ENCODE results near the gene DNASE1L2. TPM values are rescaled to one million over a fixed set of nuclear protein-coding genes. Genes with fewer than 3 reads are reported as not detected.

Gene DNASE1L2
- total RNA-seq, 1 experiment from 2014 or later = 1.9 TPM

DNA sequence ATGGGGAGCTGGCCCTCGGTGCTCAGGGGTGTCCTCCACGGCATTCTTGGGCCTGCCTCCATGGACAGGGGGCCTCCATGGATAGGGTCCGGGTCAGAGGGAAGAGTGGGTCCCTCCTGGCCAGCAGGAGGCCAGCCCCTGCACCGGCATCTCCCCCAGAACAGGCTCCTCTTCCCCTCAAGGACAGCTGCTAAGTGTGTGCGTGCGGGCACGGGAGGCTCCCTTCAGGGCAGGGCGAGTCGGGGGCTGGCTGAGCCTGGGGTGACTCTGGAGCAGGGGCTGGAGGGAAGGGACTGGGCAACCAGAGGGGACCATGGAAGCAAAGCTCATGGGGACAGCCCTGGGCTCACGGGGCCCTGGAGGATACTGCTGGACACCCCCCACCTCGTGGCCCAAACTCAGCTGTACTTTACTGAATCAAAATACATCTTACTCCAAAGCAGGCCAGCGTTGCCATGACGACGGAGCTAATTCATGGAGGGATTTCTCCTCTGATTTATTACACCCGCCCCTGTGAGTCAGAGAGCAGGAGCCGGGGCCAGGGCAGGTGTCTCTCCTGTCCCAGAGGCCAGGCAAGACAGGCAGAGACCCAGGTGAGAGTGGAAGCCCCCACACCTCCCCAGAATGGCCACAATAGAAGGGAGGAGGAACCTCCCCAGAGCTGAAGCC lies 41.9 kb upstream of the DNASE1L2 start:
- peak; percentile 5 for ATAC-seq
- Histone ChIP-seq H3K27me3 (ENCODE audit: insufficient read depth, low read length) (no peaks in the 10 kb centered on the region), H3K9ac (ENCODE audit: low read length) (no peak overlapping the region), H3K4me1 (ENCODE audit: control insufficient read depth in 1 of 2, insufficient read depth in 2 of 2, low read length in 2 of 2) (peaks cover 5 to 19% of the 10 kb centered on the region in 2 experiments), H3K27ac (ENCODE audit: low read depth, low read length) (no peak overlapping the region), H2AFZ (ENCODE audit: low read depth, low read length, poor library complexity, severe bottlenecking) (no peak overlapping the region), H3K79me2 (ENCODE audit: insufficient read depth, low read length) (no peaks in the 10 kb centered on the region), H3K4me2 (ENCODE audit: low read length) (peak overlapping the region; percentile 88), H3K9me3 (ENCODE audit: control insufficient read depth in 1 of 2, insufficient read depth in 1 of 2, low read depth in 1 of 2, low read length in 2 of 2) (no peaks in the 10 kb centered on the region), H4K20me1 (ENCODE audit: insufficient read depth) (no peaks in the 10 kb centered on the region), H3K4me3 (replicated peaks in 1 of 2; ENCODE audit: low read depth in 1 of 2, low read length in 2 of 2) (no peak overlapping the region), H3K9me2 (ENCODE audit: insufficient read depth) (no peaks in the 10 kb centered on the region), H3K36me3 (ENCODE audit: control insufficient read depth in 1 of 2, insufficient read depth in 2 of 2, low read length in 2 of 2) (no peaks in the 10 kb centered on the region)
- ChIA-PET RAD21 (ENCODE audit: low non-redundant PET in 1 of 2, low total read pairs in 2 of 2, uncharacterized antibody in 2 of 2, unreplicated experiment in 2 of 2) (interaction anchor here (0.8 to 1.6 kb wide), 5 partner anchors 20 to 307 kb away, joined by 3 to 6 read pairs (median 5); partner anchors contain the start of genes ECI1 (in 1 of the 2) and PGP (in 1 of the 2)), POLR2A (interaction anchor here (1.0 to 1.6 kb wide), 4 partner anchors 29 to 57 kb away, joined by 4 to 11 read pairs (median 6); partner anchors contain the start of genes E4F1, ECI1 and TRAF7), CTCF (interaction anchor here (0.7 to 3.5 kb wide), 8 partner anchors 11 to 680 kb away, joined by 3 to 24 read pairs (median 5); partner anchors contain the start of genes ECI1, MLST8, PGP and TBC1D24)
- intact Hi-C loops (cut with micrococcal nuclease) = loop anchor here (2.0 to 10.0 kb wide), 2 partner anchors 57 to 311 kb away; partner anchors contain the start of gene ECI1
- no TSS peak for BruUV-seq (replicated peaks)
- DNase-seq (ENCODE audit: low read depth, low spot score) = no peak
- TF ChIP-seq TCF7L2 (IDR thresholded peaks at IDR 0.05; ENCODE audit: borderline replicate concordance, extremely low read depth, insufficient read depth, insufficient read length) = no peak
- TF ChIP-seq, protein P1, sequence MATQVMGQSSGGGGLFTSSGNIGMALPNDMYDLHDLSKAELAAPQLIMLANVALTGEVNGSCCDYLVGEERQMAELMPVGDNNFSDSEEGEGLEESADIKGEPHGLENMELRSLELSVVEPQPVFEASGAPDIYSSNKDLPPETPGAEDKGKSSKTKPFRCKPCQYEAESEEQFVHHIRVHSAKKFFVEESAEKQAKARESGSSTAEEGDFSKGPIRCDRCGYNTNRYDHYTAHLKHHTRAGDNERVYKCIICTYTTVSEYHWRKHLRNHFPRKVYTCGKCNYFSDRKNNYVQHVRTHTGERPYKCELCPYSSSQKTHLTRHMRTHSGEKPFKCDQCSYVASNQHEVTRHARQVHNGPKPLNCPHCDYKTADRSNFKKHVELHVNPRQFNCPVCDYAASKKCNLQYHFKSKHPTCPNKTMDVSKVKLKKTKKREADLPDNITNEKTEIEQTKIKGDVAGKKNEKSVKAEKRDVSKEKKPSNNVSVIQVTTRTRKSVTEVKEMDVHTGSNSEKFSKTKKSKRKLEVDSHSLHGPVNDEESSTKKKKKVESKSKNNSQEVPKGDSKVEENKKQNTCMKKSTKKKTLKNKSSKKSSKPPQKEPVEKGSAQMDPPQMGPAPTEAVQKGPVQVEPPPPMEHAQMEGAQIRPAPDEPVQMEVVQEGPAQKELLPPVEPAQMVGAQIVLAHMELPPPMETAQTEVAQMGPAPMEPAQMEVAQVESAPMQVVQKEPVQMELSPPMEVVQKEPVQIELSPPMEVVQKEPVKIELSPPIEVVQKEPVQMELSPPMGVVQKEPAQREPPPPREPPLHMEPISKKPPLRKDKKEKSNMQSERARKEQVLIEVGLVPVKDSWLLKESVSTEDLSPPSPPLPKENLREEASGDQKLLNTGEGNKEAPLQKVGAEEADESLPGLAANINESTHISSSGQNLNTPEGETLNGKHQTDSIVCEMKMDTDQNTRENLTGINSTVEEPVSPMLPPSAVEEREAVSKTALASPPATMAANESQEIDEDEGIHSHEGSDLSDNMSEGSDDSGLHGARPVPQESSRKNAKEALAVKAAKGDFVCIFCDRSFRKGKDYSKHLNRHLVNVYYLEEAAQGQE (IDR thresholded peaks at IDR 0.05; ENCODE audit: low read depth) = no peak
- TF ChIP-seq JUND (IDR thresholded peaks at IDR 0.05) = no peak
- TF ChIP-seq YY1 (IDR thresholded peaks at IDR 0.05; ENCODE audit: extremely low read depth, insufficient replicate concordance, low read depth, low read length) = no peak
- TF ChIP-seq, protein P2, sequence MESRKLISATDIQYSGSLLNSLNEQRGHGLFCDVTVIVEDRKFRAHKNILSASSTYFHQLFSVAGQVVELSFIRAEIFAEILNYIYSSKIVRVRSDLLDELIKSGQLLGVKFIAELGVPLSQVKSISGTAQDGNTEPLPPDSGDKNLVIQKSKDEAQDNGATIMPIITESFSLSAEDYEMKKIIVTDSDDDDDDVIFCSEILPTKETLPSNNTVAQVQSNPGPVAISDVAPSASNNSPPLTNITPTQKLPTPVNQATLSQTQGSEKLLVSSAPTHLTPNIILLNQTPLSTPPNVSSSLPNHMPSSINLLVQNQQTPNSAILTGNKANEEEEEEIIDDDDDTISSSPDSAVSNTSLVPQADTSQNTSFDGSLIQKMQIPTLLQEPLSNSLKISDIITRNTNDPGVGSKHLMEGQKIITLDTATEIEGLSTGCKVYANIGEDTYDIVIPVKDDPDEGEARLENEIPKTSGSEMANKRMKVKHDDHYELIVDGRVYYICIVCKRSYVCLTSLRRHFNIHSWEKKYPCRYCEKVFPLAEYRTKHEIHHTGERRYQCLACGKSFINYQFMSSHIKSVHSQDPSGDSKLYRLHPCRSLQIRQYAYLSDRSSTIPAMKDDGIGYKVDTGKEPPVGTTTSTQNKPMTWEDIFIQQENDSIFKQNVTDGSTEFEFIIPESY (IDR thresholded peaks at IDR 0.05; ENCODE audit: extremely low read depth, insufficient replicate concordance, low read length) = no peak
- TF ChIP-seq, protein P3, sequence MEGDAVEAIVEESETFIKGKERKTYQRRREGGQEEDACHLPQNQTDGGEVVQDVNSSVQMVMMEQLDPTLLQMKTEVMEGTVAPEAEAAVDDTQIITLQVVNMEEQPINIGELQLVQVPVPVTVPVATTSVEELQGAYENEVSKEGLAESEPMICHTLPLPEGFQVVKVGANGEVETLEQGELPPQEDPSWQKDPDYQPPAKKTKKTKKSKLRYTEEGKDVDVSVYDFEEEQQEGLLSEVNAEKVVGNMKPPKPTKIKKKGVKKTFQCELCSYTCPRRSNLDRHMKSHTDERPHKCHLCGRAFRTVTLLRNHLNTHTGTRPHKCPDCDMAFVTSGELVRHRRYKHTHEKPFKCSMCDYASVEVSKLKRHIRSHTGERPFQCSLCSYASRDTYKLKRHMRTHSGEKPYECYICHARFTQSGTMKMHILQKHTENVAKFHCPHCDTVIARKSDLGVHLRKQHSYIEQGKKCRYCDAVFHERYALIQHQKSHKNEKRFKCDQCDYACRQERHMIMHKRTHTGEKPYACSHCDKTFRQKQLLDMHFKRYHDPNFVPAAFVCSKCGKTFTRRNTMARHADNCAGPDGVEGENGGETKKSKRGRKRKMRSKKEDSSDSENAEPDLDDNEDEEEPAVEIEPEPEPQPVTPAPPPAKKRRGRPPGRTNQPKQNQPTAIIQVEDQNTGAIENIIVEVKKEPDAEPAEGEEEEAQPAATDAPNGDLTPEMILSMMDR (IDR thresholded peaks at IDR 0.05 in 2 of 3, conservative IDR thresholded peaks at IDR 0.05 in 1 of 3; ENCODE audit: borderline replicate concordance in 1 of 3, insufficient read depth in 1 of 3, low read depth in 2 of 3, low read length in 2 of 3) = no peak
- no peak for TF ChIP-seq CEBPB (IDR thresholded peaks at IDR 0.05; ENCODE audit: low read depth)
- no peak for TF ChIP-seq EZH2 (IDR thresholded peaks at IDR 0.05)
- no peak for TF ChIP-seq SIN3A (IDR thresholded peaks at IDR 0.05; ENCODE audit: low read depth)
- no peak for TF ChIP-seq SP1 (IDR thresholded peaks at IDR 0.05; ENCODE audit: low read depth)
- TF ChIP-seq FOSL1 (IDR thresholded peaks at IDR 0.05; ENCODE audit: low read depth) = no peak
- no peak for TF ChIP-seq ZFX (IDR thresholded peaks at IDR 0.05)
- TF ChIP-seq, protein P4, sequence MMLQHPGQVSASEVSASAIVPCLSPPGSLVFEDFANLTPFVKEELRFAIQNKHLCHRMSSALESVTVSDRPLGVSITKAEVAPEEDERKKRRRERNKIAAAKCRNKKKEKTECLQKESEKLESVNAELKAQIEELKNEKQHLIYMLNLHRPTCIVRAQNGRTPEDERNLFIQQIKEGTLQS (IDR thresholded peaks at IDR 0.05) = no peak
- no peak for TF ChIP-seq POLR2AphosphoS5 (IDR thresholded peaks at IDR 0.05; ENCODE audit: low read depth, low read length)
- TF ChIP-seq, protein P5, sequence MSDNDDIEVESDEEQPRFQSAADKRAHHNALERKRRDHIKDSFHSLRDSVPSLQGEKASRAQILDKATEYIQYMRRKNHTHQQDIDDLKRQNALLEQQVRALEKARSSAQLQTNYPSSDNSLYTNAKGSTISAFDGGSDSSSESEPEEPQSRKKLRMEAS (IDR thresholded peaks at IDR 0.05) = no peak
- no peak for TF ChIP-seq RAD21 (IDR thresholded peaks at IDR 0.05; ENCODE audit: low read depth)
- TF ChIP-seq POLR2A (IDR thresholded peaks at IDR 0.05; ENCODE audit: borderline replicate concordance, extremely low read depth, insufficient read depth, insufficient read length) = no peak
- no peak for TF ChIP-seq ZNF274 (IDR thresholded peaks at IDR 0.05; ENCODE audit: low read depth, low read length)
- no peak for TF ChIP-seq EZH2phosphoT487 (IDR thresholded peaks at IDR 0.05; ENCODE audit: borderline replicate concordance)

All from HCT116 (cell line).